GM23248 (cell line): ENCODE results near the gene DAB2IP. TPM values are rescaled to one million over a fixed set of nuclear protein-coding genes. Genes with fewer than 3 reads are reported as not detected.

Experiments
- DNase-seq: peaks from one replicate; pipeline ENCODE4 v3.0.0-alpha.2; 2015
- H2AFZ ChIP-seq: fragments of 200-600 bp; sonication (generic); 2 replicates; pipeline ENCODE4 v1.6.1; 2016; ENCODE audit warnings: antibody characterized with exemption
- H3F3A ChIP-seq: fragments of 200-600 bp; sonication (generic); 2 replicates; pipeline ENCODE4 v1.6.1; 2016; ENCODE audit warnings: mild to moderate bottlenecking, antibody characterized with exemption, mixed run types; ENCODE audit not compliant: insufficient read depth
- H3K27ac ChIP-seq: fragments of 200-600 bp; sonication (generic); 2 replicates; pipeline ENCODE4 v1.5.1; 2016; ENCODE audit warnings: mild to moderate bottlenecking
- H3K27me3 ChIP-seq: fragments of 200-600 bp; sonication (generic); replicated peaks from 2 replicates; pipeline ENCODE4 v1.6.1; 2016; ENCODE audit warnings: mild to moderate bottlenecking; ENCODE audit not compliant: insufficient read depth
- H3K36me3 ChIP-seq: fragments of 200-600 bp; sonication (generic); 2 replicates; pipeline ENCODE4 v1.6.1; 2016; ENCODE audit warnings: low read depth, mild to moderate bottlenecking
- H3K4me1 ChIP-seq: fragments of 200-600 bp; sonication (generic); 2 replicates; pipeline ENCODE4 v1.6.1; 2016; ENCODE audit warnings: mild to moderate bottlenecking; ENCODE audit not compliant: insufficient read depth
- H3K4me2 ChIP-seq: fragments of 200-600 bp; sonication (generic); one replicate; pipeline ENCODE4 v1.6.1; 2016; ENCODE audit warnings: mild to moderate bottlenecking; ENCODE audit not compliant: unreplicated experiment
- H3K4me3 ChIP-seq: fragments of 200-600 bp; sonication (generic); 2 replicates; pipeline ENCODE4 v1.5.1; 2016; ENCODE audit warnings: mild to moderate bottlenecking
- H3K79me2 ChIP-seq: fragments of 200-600 bp; sonication (generic); 2 replicates; pipeline ENCODE4 v1.6.1; 2016; ENCODE audit warnings: mild to moderate bottlenecking; ENCODE audit not compliant: insufficient read depth
- H3K9ac ChIP-seq: fragments of 200-600 bp; sonication (generic); 2 replicates; pipeline ENCODE4 v1.6.1; 2016; ENCODE audit warnings: mild to moderate bottlenecking
- H3K9me2 ChIP-seq: fragments of 200-600 bp; sonication (generic); 2 replicates; pipeline ENCODE4 v1.6.1; 2016; ENCODE audit warnings: mixed run types, mild to moderate bottlenecking, moderate library complexity; ENCODE audit not compliant: insufficient read depth
- H3K9me3 ChIP-seq: fragments of 200-600 bp; sonication (generic); one replicate; pipeline ENCODE4 v1.6.1; 2017; ENCODE audit warnings: low read depth
- H4K20me1 ChIP-seq: fragments of 200-600 bp; sonication (generic); 2 replicates; pipeline ENCODE4 v1.6.0; 2016; ENCODE audit not compliant: insufficient read depth
- EZH2 ChIP-seq: fragments of 200-600 bp; sonication (generic); IDR thresholded peaks from 2 replicates; pipeline ENCODE4 v1.6.1; 2018; ENCODE audit warnings: antibody characterized with exemption, mild to moderate bottlenecking; ENCODE audit not compliant: insufficient read depth, poor library complexity, severe bottlenecking
- EZH2phosphoT487 ChIP-seq: fragments of 200-600 bp; sonication (generic); IDR thresholded peaks from 2 replicates; pipeline ENCODE4 v1.6.1; 2018; ENCODE audit warnings: antibody characterized with exemption, moderate library complexity, mild to moderate bottlenecking, low read depth; ENCODE audit not compliant: insufficient read depth
- WGBS, 2 experiments: methylation state at CpG; one replicate each; pipeline ENCODE4 v1.1.6; 2015 to 2017; ENCODE audit warnings: low lambda C conversion rate in 2 of 2, low coverage in 1 of 2; ENCODE audit errors: missing lambda C conversion rate in 2 of 2; 5-methylcytosine and 5-hydroxymethylcytosine counted together
- in situ Hi-C: fragments of 300-500 bp; cut with MboI; formaldehyde crosslinking; loops from 2 replicates; pipeline ENCODE4 v1.15.0; 2020
- polyA plus RNA-seq: library from polyadenylated mRNA; unstranded; fragments of >200 nt; fragmentation: Nextera tagmentation; extraction: Ambion mirVana; gene quantifications from 2 replicates; pipeline ENCODE4 v1.2.1, GENCODE V29; 2016
- total RNA-seq: library from RNA; depleted of rRNA; stranded (reverse); fragments of >200 nt; shearing (Covaris generic); gene quantifications from 2 replicates; pipeline ENCODE4 v1.2.3, GENCODE V29; 2014

Gene DAB2IP
- total and polyA plus RNA-seq, 2 experiments from 2014 or later = 2.6 to 19.7 TPM

GRCh38 chr9:121785673-121786542 lies 134.5 kb downstream of the DAB2IP start:
- H2AFZ ChIP-seq = no peak overlapping the region
- no peaks in the 10 kb centered on the region for H3K9me2 ChIP-seq
- H3K79me2 ChIP-seq = no peaks in the 10 kb centered on the region
- H3K9ac ChIP-seq = no peak overlapping the region
- H3F3A ChIP-seq = no peaks in the 10 kb centered on the region
- no peak overlapping the region for H3K4me3 ChIP-seq
- no peak for DNase-seq
- no peak overlapping the region for H3K4me2 ChIP-seq
- TF ChIP-seq EZH2phosphoT487 (no peak), EZH2 (no peak)
- no peaks in the 10 kb centered on the region for H3K36me3 ChIP-seq
- no peaks in the 10 kb centered on the region for H4K20me1 ChIP-seq
- whole genome bisulfite sequencing, 2 experiments = 89 to 90% methylated on average over 10 to 11 of the region's 11 CpGs
- H3K27me3 ChIP-seq = no peaks in the 10 kb centered on the region
- H3K27ac ChIP-seq = no peak overlapping the region
- H3K4me1 ChIP-seq = no peaks in the 10 kb centered on the region
- H3K9me3 ChIP-seq = no peaks in the 10 kb centered on the region
- in situ Hi-C loops = no loop called here

GRCh38 chr9:121786543-121786948 lies 135.1 kb downstream of the DAB2IP start:
- Histone ChIP-seq H4K20me1 (no peaks in the 10 kb centered on the region), H3F3A (no peaks in the 10 kb centered on the region), H3K9me2 (no peaks in the 10 kb centered on the region), H3K4me3 (no peak overlapping the region), H3K79me2 (no peaks in the 10 kb centered on the region), H3K9me3 (no peaks in the 10 kb centered on the region), H3K36me3 (no peaks in the 10 kb centered on the region), H3K27ac (no peak overlapping the region), H3K27me3 (no peaks in the 10 kb centered on the region), H3K9ac (no peak overlapping the region), H3K4me1 (no peaks in the 10 kb centered on the region), H2AFZ (no peak overlapping the region), H3K4me2 (no peak overlapping the region)
- in situ Hi-C loops = no loop called here
- DNase-seq = no peak
- no peak for TF ChIP-seq EZH2
- TF ChIP-seq EZH2phosphoT487 = no peak
- 82 to 92% methylated on average over 5 of the region's 5 CpGs for WGBS, 2 experiments

- Histone ChIP-seq H3K79me2 (no peaks in the 10 kb centered on the region), H3K9me2 (no peaks in the 10 kb centered on the region), H3K27me3 (no peaks in the 10 kb centered on the region), H2AFZ (no peak overlapping the region), H3K9me3 (no peaks in the 10 kb centered on the region), H3K4me3 (no peak overlapping the region), H3K4me2 (no peak overlapping the region), H3K36me3 (no peaks in the 10 kb centered on the region), H3K9ac (no peak overlapping the region), H3K27ac (no peak overlapping the region), H3K4me1 (no peaks in the 10 kb centered on the region), H4K20me1 (no peaks in the 10 kb centered on the region), H3F3A (no peaks in the 10 kb centered on the region)
- in situ Hi-C loops = no loop called here
- 88 to 94% methylated on average over 7 to 8 of the region's 8 CpGs for WGBS, 2 experiments
- no peak for DNase-seq
- TF ChIP-seq EZH2 = no peak
- no peak for TF ChIP-seq EZH2phosphoT487
These were observed 135.6 kb downstream of the DAB2IP start for GRCh38 chr9:121786998-121787422.

GRCh38 chr9:121788686-121789366 lies 137.4 kb downstream of the DAB2IP start:
- Histone ChIP-seq H3K9ac (no peak overlapping the region), H3K4me3 (no peak overlapping the region), H3K79me2 (no peaks in the 10 kb centered on the region), H2AFZ (no peak overlapping the region), H3K36me3 (no peaks in the 10 kb centered on the region), H3K4me1 (no peaks in the 10 kb centered on the region), H3K27ac (no peak overlapping the region), H3K4me2 (no peak overlapping the region), H3F3A (no peaks in the 10 kb centered on the region), H3K27me3 (no peaks in the 10 kb centered on the region), H3K9me2 (no peaks in the 10 kb centered on the region), H4K20me1 (no peaks in the 10 kb centered on the region), H3K9me3 (no peaks in the 10 kb centered on the region)
- WGBS, 2 experiments = 89 to 95% methylated on average over 15 of the region's 15 CpGs
- in situ Hi-C loops = no loop called here
- TF ChIP-seq EZH2 (no peak), EZH2phosphoT487 (no peak)
- no peak for DNase-seq
